Measurements from ENCODE around the gene COL26A1.
A peak's percentile ranks its signal among the peaks of the same experiment; 100 is the strongest.
"Not testable (repeated sequence)": the region's sequence is repeated elsewhere in the genome, so short reads cannot be mapped to it uniquely, and the experiment has no call there.

The COL26A1 gene

DNA sequence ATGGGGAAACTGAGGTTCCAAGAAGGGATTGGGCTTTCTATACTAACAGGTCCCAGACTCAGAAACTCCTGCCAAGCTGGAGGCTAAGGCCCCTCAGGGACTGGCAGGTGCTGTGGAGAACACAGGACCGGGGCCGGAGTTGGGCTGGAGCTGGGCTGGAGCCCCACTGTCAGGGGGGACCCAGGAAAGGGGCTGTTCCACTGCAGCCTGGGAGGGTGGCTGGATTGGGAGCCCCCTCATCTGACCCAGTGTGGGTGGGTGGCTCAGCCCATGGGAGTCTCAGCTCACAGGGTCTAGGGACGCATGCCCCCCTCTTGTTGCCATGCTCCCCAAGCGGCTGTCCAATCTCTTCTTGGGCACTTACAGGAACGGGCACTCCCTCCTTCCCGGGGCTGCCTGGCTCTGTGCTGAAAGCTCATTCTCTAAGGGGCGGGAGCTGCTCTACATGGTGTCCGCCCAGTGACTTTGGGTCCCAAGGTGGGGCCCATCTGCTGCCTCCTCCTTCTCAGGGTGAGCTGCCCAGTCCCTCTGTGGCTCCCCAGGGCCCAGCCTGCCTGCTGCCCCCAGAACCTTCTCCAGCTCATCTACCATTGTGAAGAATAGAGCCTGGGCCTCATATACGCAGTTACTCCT is 139.9 kb downstream of the COL26A1 start:
- no peak for DNase-seq

GRCh38 chr7:101505510-101505909 is 142.8 kb downstream of the COL26A1 start:
- not testable (repeated sequence) for DNase-seq

- DNase-seq = no peak
Measured at GRCh38 chr7:101506531-101506930, 143.9 kb downstream of the COL26A1 start.

GRCh38 chr7:101507327-101507726 is 144.7 kb downstream of the COL26A1 start:
- no peak for DNase-seq

GRCh38 chr7:101507791-101508252 is 145.1 kb downstream of the COL26A1 start:
- DNase-seq = peak; percentile 86

- no peak for DNase-seq
Measured at GRCh38 chr7:101510297-101510696, 147.6 kb downstream of the COL26A1 start.

- no peak for DNase-seq
Measured at GRCh38 chr7:101511965-101512364, 149.3 kb downstream of the COL26A1 start.

DNA sequence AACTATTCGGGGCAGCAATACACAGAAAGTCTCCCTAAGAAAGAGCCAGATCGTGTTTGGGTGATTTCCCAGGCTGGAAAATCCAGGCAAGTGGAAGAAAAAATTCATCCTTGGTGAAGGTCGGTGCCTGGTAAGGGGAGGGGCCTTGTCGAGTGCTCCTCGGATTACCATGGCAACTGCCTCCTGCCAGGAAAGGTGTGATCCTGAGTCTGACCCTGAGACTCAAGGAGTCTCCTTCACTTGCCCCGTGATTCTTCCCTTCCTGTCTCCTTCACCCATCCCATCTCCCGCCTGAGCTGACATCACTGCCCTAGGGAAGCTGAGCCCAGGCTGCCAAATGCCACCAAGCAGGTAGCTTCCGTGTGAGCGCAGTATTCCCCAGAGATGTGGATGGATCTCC is 154.2 kb downstream of the COL26A1 start:
- DNase-seq = no peak

DNA sequence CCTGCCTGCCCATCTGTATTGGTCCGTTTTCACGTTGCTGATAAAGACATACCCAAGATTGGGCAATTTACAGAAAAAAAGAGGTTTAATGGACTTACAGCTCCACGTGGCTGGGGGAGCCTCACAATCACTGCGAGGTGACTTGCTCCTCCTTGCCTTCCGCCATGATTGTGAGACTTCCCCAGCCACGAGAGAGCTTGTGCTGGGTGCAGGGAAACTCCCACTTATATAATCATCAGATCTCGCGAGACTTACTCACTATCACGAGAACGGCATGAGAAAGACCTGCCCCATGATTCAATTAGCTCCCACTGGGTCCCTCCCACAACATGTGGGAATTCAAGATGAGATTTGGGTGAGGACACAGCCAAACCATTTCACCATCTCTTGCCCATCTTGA is 154.6 kb downstream of the COL26A1 start:
- DNase-seq = no peak

DNA sequence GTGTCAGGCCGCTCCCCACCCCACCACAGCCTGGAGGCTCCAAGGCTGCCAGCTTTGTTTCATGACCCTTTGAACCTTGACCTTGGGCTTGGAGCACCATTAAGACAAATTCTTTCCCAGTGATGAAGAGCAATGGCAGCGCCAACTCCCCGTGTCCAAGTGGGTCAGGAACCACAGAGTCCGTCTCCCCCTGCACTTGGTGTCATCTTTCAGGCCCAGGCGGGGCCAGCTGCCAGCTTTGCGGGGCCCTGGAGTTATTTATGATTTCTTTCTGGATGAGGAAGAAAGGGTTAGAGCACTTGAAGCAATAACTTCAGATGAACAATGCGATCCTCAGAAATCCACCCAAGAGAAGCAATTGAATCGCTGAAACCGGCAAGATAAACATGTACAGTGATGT is 155.7 kb downstream of the COL26A1 start:
- no peak for DNase-seq

DNA sequence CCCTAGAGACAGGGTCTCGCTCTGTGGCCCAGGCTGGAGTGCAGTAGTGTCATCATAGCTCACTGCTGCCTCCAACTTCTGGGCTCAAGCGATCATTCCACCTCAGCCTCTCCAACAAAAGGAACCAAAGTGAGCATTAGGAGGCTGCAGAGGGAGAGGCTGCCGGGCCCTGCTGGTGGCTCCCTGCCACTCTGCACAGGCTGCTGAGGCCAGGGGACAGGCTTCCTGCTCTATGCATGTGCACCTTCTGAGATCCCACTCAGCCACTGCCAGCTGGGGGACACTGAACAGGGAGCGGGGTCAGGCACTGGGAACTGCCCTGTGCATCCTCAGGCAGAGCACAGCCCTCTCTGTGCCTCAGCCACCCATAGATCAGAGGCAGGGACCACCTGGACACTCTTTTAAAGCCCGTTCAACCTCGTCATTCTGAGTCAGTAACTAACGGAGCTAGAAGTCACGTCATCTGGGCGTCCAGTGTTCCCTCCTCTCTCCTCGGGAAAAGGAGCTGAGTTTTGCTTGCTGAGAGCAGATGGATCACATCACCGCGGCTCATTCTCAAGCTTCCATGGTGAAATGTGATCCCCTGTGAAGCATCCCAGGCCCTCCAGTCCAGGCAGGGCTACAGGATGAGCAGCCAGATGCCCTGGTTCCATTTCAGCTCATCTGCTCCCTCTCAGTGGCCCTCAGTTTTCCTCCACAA is 156.8 kb downstream of the COL26A1 start:
- DNase-seq = no peak

GRCh38 chr7:101521430-101521925 is 158.8 kb downstream of the COL26A1 start:
- DNase-seq = no peak

DNA sequence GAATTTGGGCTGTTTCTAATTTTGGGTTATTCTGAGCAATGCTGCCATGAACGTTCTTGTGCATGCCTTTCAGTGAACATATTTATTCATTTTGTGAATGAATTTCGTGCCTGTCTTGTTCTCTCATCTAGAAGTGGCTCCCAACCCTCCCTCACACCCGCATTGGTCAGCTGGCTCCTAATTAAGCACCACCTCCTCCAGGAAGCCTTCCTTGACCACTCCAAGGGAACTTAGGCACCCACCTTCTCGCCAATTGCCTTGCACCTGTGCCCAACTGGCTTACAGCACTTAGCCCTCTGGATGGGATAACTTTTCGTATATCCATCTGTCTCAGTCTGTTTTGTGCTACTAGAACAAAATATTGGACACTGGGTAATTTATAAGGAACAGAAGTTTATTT is 159.3 kb downstream of the COL26A1 start:
- DNase-seq = no peak

DNA sequence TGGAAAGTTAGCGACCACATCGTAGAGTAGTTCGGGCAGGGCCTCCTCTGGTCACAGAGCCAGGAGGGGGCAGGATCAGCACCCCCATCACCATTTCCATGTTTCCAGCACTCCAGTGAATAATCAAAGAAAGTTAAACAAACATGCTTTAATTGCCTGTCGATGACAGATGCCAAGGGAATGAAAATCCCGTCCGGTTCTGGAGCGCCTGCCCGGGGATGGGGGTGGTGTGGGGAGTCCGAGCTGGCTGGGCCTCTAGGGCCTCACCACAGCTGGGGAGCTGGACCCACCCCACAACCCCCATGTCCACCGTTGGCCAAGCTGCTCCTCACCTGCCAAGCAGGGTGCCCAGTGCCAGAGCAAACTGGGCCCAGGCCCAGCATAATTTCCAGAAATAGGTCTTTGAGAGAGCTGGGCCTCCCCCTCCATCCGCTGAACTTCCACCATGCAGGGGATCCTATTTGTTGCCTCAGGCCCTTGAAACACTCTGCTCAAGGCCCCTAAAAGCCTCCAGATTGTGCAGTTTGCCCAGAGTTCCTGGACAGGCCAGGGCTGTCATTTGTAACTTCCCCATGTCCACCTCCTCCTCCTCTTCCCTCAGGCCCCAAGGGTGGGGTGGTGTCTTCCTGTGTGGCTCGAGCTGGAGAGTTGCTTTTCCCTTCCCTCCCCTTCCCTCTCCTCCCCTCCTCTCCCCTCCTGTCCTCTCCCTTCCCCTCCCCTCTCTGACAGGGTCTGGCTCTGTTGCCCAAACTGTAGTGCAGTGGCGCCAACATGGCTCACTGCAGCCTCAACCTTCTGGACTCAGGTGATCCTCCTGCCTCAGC is 165.4 kb downstream of the COL26A1 start:
- no peak for DNase-seq

- no peak for DNase-seq
Measured at GRCh38 chr7:101529560-101529959, 166.9 kb downstream of the COL26A1 start.

- peak; percentile 69 for DNase-seq
Measured at GRCh38 chr7:101531726-101532357, 169.2 kb downstream of the COL26A1 start.

- no peak for DNase-seq
Measured at GRCh38 chr7:101532400-101533102, 169.9 kb downstream of the COL26A1 start.

DNA sequence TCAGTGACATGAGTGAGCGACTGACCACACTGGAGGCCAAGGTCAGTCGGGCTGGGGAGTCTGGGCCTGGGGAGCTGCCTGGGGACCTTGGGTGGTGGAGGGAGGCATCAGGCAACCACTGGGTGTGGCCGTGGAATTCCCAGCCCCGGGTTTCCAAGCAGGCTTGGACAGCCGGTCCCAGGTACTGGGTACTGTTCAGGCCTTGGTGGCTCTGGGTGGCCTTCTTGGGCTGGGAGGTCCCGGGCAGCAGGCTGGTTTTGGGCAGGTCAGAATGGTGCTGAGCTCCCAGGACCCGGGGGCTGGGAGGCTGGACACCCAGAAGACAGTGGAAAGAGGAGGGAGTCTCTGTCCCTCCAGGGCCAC is 170.4 kb downstream of the COL26A1 start:
- DNase-seq = no peak

DNA sequence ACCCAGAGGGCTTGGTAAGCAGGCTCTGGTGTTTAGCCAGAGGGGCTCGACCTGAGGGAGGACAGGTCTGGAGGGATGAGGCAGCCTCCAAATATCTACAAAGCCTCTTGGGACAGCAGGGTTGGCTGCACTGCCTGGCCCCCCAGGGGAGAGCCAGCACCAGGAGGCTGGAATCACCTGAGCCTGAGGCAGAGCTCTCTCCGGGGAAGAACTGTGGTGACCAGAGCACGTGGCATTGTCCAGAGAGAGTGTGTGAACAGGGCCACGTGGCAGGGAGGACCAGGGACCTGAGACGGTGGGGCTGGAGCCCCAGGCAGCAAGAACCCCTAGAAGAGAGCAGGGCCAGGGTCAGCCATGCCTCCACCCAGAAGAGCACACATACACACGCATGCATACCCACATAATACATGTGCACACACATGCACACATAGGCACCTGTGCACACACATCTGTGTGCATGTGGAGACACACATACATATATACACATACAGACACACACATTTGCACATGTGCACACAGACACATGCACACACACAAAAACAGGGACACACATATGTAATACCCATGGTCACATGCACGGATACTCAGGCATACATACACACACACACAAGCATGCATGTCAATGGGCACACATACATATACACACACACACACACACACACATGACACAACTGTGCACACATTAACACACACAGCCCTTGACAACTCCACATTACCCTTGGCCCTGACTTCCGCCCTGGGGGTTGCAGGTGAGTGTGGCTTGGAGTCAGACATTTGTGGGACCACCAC is 171.5 kb downstream of the COL26A1 start:
- DNase-seq = no peak

GRCh38 chr7:101534873-101535272 is 172.2 kb downstream of the COL26A1 start:
- no peak for DNase-seq

GRCh38 chr7:101535351-101535751 is 172.7 kb downstream of the COL26A1 start:
- DNase-seq = no peak

DNA sequence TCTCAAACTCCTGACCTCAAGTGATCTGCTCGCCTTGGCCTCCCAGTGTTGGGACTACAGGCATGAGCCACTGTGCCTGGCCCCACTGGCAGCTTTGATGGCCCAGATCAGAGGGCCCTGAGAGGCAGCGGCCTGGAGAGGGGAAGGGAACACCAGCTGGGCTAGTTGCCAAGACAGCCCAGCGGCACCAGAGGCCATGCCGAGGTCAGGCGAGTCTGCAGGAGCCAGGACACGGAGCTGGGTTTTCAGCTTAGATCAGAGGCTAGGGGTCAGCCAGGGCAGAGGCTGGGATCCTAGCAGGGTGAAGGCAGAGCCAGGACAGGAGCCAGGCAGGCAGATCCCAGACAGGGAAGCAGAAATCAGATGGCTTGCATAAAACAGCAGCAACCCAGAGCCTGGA is 173.6 kb downstream of the COL26A1 start:
- DNase-seq = no peak
